Measurements from ENCODE around the gene ASMT. TPM values are rescaled to one million over a fixed set of nuclear protein-coding genes. Genes with fewer than 3 reads are reported as not detected.

The ASMT gene
- total and polyA plus RNA-seq, 3 donors from 2014 or later: 0.37 to 0.55 TPM; not detected in 1

DNA sequence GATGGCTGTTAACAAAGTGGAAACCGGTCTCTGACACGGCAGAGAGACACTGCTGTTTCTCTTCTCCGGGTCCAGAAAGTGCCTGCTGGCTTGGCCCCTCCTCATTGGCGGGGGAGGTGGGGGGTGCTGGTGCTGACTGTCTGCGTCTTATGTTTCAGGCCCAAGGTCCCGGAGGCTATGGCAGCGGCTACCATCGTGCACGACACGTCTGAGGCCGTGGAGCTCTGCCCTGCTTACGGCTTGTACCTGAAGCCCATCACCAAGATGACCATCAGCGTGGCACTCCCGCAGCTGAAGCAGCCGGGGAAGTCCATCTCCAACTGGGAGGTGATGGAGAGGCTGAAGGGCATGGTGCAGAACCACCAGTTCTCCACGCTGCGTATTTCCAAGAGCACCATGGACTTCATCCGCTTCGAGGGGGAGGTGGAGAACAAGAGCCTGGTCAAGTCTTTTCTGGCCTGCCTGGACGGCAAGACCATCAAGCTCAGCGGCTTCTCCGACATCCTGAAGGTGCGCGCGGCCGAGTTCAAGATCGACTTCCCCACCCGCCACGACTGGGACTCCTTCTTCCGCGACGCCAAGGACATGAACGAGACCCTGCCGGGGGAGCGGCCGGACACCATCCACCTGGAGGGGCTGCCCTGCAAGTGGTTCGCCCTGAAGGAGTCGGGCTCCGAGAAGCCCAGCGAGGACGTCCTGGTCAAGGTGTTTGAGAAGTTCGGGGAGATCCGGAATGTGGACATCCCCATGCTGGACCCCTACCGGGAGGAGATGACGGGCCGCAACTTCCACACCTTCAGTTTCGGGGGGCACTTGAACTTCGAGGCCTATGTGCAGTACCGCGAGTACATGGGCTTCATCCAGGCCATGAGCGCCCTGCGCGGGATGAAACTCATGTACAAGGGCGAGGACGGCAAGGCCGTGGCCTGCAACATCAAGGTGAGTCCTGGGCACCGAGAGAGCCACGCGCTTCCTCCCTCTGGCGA lies 21.3 kb upstream of the ASMT start:
- Histone ChIP-seq H3K27ac (peak overlapping the region in 1 of 2 donors; percentile 90), H3K4me1 (peaks cover 18% of the 10 kb centered on the region), H3K4me3 (peak overlapping the region; percentile 73 to 91), H3K36me3 (ENCODE audit: low read depth, missing control alignments) (no peaks in the 10 kb centered on the region), H3K9me3 (no peaks in the 10 kb centered on the region), H3K27me3 (no peaks in the 10 kb centered on the region)
- peak; percentile 54 for DNase-seq
- TF ChIP-seq, protein P1, sequence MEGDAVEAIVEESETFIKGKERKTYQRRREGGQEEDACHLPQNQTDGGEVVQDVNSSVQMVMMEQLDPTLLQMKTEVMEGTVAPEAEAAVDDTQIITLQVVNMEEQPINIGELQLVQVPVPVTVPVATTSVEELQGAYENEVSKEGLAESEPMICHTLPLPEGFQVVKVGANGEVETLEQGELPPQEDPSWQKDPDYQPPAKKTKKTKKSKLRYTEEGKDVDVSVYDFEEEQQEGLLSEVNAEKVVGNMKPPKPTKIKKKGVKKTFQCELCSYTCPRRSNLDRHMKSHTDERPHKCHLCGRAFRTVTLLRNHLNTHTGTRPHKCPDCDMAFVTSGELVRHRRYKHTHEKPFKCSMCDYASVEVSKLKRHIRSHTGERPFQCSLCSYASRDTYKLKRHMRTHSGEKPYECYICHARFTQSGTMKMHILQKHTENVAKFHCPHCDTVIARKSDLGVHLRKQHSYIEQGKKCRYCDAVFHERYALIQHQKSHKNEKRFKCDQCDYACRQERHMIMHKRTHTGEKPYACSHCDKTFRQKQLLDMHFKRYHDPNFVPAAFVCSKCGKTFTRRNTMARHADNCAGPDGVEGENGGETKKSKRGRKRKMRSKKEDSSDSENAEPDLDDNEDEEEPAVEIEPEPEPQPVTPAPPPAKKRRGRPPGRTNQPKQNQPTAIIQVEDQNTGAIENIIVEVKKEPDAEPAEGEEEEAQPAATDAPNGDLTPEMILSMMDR (IDR thresholded peaks at IDR 0.05): no peak
- TF ChIP-seq POLR2A (IDR thresholded peaks at IDR 0.05): no peak
- WGBS, 2 donors: 64 to 68% methylated on average over 19 to 60 of the region's 60 CpGs
- intact Hi-C loops (cut with DNase I; ENCODE audit: low total_unique reads): loop anchor here (10.0 kb wide), 1 partner anchor 139 kb away; the partner anchor contains the start of gene ASMTL

DNA sequence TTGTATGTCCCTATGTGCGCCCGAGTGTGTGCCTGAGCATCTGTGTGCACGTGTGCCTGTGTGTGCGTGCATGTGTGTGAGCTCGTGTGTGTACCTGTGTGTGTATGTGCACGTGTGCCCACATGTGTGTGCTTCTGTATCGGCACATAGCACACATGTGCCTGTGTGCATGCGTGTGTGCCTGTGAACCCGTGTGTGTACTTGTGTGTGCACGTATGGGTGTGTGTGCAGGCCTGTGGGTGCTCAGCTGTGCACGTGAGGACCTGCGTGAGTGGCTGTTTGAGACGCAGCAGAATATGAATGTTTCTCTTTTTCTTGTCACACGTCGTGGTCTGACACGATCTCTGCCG lies 19.2 kb upstream of the ASMT start:
- TF ChIP-seq, protein P1 (IDR thresholded peaks at IDR 0.05): no peak
- TF ChIP-seq POLR2A (IDR thresholded peaks at IDR 0.05): no peak
- Histone ChIP-seq H3K9me3 (no peaks in the 10 kb centered on the region), H3K27me3 (no peaks in the 10 kb centered on the region), H3K4me1 (peaks cover 18% of the 10 kb centered on the region), H3K27ac (no peak overlapping the region), H3K4me3 (no peak overlapping the region), H3K36me3 (ENCODE audit: low read depth, missing control alignments) (no peaks in the 10 kb centered on the region)
- WGBS, 2 donors: 82 to 86% methylated on average over 7 to 17 of the region's 17 CpGs
- intact Hi-C loops (cut with DNase I; ENCODE audit: low total_unique reads): loop anchor here (10.0 kb wide), 1 partner anchor 141 kb away; the partner anchor contains the start of gene ASMTL
- DNase-seq: no peak

GRCh38 chrX:1596676-1597344 lies 18.0 kb upstream of the ASMT start:
- Histone ChIP-seq H3K9me3 (no peaks in the 10 kb centered on the region), H3K27ac (no peak overlapping the region), H3K4me3 (no peak overlapping the region), H3K27me3 (no peaks in the 10 kb centered on the region), H3K4me1 (peaks cover 18% of the 10 kb centered on the region), H3K36me3 (ENCODE audit: low read depth, missing control alignments) (no peaks in the 10 kb centered on the region)
- intact Hi-C loops (cut with DNase I; ENCODE audit: low total_unique reads): loop anchor here (10.0 kb wide), 1 partner anchor 142 kb away; the partner anchor contains the start of gene ASMTL
- 59 to 64% methylated on average over 22 to 26 of the region's 30 CpGs for WGBS, 2 donors
- TF ChIP-seq POLR2A (IDR thresholded peaks at IDR 0.05): no peak
- TF ChIP-seq, protein P1 (IDR thresholded peaks at IDR 0.05): no peak
- no peak for DNase-seq

GRCh38 chrX:1597345-1598020 lies 17.4 kb upstream of the ASMT start:
- intact Hi-C loops (cut with DNase I; ENCODE audit: low total_unique reads): loop anchor here (10.0 kb wide), 1 partner anchor 143 kb away; the partner anchor contains the start of gene ASMTL

More at GRCh38 chrX:1597345-1598020, 17.4 kb upstream of the ASMT start:
- Histone ChIP-seq H3K27ac (no peak overlapping the region), H3K36me3 (ENCODE audit: low read depth, missing control alignments) (no peaks in the 10 kb centered on the region), H3K9me3 (no peaks in the 10 kb centered on the region), H3K27me3 (no peaks in the 10 kb centered on the region), H3K4me1 (peaks cover 18% of the 10 kb centered on the region), H3K4me3 (no peak overlapping the region)
- 89 to 95% methylated on average over 8 to 25 of the region's 25 CpGs for WGBS, 2 donors
- TF ChIP-seq, protein P1 (IDR thresholded peaks at IDR 0.05): no peak
- no peak for TF ChIP-seq POLR2A (IDR thresholded peaks at IDR 0.05)
- DNase-seq: no peak

All from testis (tissue), 3 donors.